DOHH2 (cell line): ENCODE data around the gene SMAD2.

ENCODE experiments used
- CTCF ChIP-seq: fragments of 200-600 bp; sonication (generic); IDR thresholded peaks from one replicate; pipeline ENCODE4 v1.5.1; 2014; ENCODE audit warnings: antibody characterized with exemption, mild to moderate bottlenecking, low read depth, low read length; ENCODE audit not compliant: poor library complexity, severe bottlenecking
- EZH2phosphoT487 ChIP-seq: fragments of 200-600 bp; sonication (generic); IDR thresholded peaks from 2 replicates; pipeline ENCODE4 v1.6.1; 2017; ENCODE audit warnings: borderline replicate concordance, mild to moderate bottlenecking, antibody characterized with exemption, low read length, moderate library complexity, mixed read lengths

DNA sequence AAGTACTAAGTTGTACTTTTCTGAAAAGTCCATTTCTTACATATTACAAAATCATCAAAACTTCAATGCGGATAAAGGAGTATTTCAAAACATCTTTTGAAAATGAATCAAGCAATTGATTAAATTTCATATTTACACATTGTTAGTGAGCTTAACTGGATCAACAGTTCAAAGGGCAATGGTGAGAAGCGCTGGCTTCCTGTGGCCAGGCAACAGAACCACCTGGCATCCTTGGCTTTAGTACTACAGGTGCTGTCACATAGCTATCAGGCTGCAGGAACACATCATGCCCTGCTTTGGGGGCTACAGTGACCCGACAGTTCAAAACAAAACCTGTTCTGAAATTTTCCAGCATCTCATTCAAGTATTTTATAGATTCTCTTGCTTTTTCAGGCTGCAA lies 59.2 kb downstream of the SMAD2 start:
- TF ChIP-seq CTCF, result no peak
- no peak for TF ChIP-seq EZH2phosphoT487
